ENCODE results near the gene GPRC6A.

- no peak for TF ChIP-seq EZH2 (IDR thresholded peaks at IDR 0.05)
- no peak for TF ChIP-seq RAD21 (IDR thresholded peaks at IDR 0.05; ENCODE audit: low read depth)
- no peak for TF ChIP-seq CTCF (IDR thresholded peaks at IDR 0.05 in 2 of 3, conservative IDR thresholded peaks at IDR 0.05 in 1 of 3; ENCODE audit: borderline replicate concordance in 1 of 3, insufficient read depth in 1 of 3, low read depth in 2 of 3, low read length in 2 of 3)
- no peak for TF ChIP-seq ZNF274 (IDR thresholded peaks at IDR 0.05; ENCODE audit: low read depth, low read length)
- no peak for TF ChIP-seq TCF7L2 (IDR thresholded peaks at IDR 0.05; ENCODE audit: borderline replicate concordance, extremely low read depth, insufficient read depth, insufficient read length)
- no peak for TF ChIP-seq POLR2A (IDR thresholded peaks at IDR 0.05; ENCODE audit: borderline replicate concordance, extremely low read depth, insufficient read depth, insufficient read length)
- TF ChIP-seq MAX (IDR thresholded peaks at IDR 0.05): no peak
- TF ChIP-seq SIN3A (IDR thresholded peaks at IDR 0.05; ENCODE audit: low read depth): no peak
- TF ChIP-seq POLR2AphosphoS5 (IDR thresholded peaks at IDR 0.05; ENCODE audit: low read depth, low read length): no peak
- no peak for TF ChIP-seq EZH2phosphoT487 (IDR thresholded peaks at IDR 0.05; ENCODE audit: borderline replicate concordance)
- no peak for TF ChIP-seq CEBPB (IDR thresholded peaks at IDR 0.05; ENCODE audit: low read depth)
- no peak for TF ChIP-seq CBX3 (IDR thresholded peaks at IDR 0.05; ENCODE audit: low read depth)
- no peak for TF ChIP-seq YY1 (IDR thresholded peaks at IDR 0.05; ENCODE audit: extremely low read depth, insufficient replicate concordance, low read depth, low read length)
- no peak for TF ChIP-seq JUND (IDR thresholded peaks at IDR 0.05)
These were observed 56.4 kb downstream of the GPRC6A start for GRCh38 chr6:116772450-116772849.

All from HCT116 (cell line).